GM12865 (cell line): Measurements from ENCODE around the gene ARMC9.

ENCODE experiments used
- DNase-seq: peaks from one replicate; pipeline ENCODE4 v3.0.0; 2010; ENCODE audit warnings: low read depth
- H3K4me3 ChIP-seq: 2 replicates; pipeline ENCODE4 v1.5.1; 2011; ENCODE audit warnings: mild to moderate bottlenecking, low read depth, low read length, control low read depth
- CTCF ChIP-seq: IDR thresholded peaks from 2 replicates; pipeline ENCODE4 v1.5.1; 2011; ENCODE audit warnings: low read length, control low read depth, low read depth, inconsistent platforms; ENCODE audit not compliant: insufficient read depth; ENCODE audit errors: missing control alignments

Gene ARMC9

GRCh38 chr2:231370429-231370748, 172.0 kb downstream of the ARMC9 start:
- DNase-seq: no peak
- no peak overlapping the region for H3K4me3 ChIP-seq
- TF ChIP-seq CTCF: no peak

GRCh38 chr2:231370749-231371429, 172.5 kb downstream of the ARMC9 start:
- no peak overlapping the region for H3K4me3 ChIP-seq
- TF ChIP-seq CTCF: no peak
- DNase-seq: no peak

GRCh38 chr2:231371430-231372054, 173.1 kb downstream of the ARMC9 start:
- H3K4me3 ChIP-seq: no peak overlapping the region
- TF ChIP-seq CTCF: no peak
- DNase-seq: no peak

- no peak for TF ChIP-seq CTCF
- H3K4me3 ChIP-seq: no peak overlapping the region
- no peak for DNase-seq
Observed at GRCh38 chr2:231372326-231372725, 173.9 kb downstream of the ARMC9 start.

- DNase-seq: no peak
- H3K4me3 ChIP-seq: no peak overlapping the region
- no peak for TF ChIP-seq CTCF
Observed at GRCh38 chr2:231373184-231373583, 174.8 kb downstream of the ARMC9 start.

- no peak overlapping the region for H3K4me3 ChIP-seq
- no peak for TF ChIP-seq CTCF
- DNase-seq: no peak
Observed at GRCh38 chr2:231373786-231374349, 175.4 kb downstream of the ARMC9 start.
